Smooth muscle cell (in vitro differentiated cells): ENCODE measurements around the gene NFATC4. TPM values are rescaled to one million over a fixed set of nuclear protein-coding genes. Genes with fewer than 3 reads are reported as not detected.

Source experiments
- DNase-seq: peaks from one replicate; lab custom pipeline; 2025; ENCODE audit not compliant: unreplicated experiment; lab: John Stamatoyannopoulos, UW
- H2AFZ ChIP-seq: fragments of 200-600 bp; sonication (generic); 2 replicates; pipeline ENCODE4 v1.6.0; 2016; ENCODE audit warnings: antibody characterized with exemption, low read depth, mild to moderate bottlenecking
- H3F3A ChIP-seq: fragments of 200-600 bp; sonication (generic); 2 replicates; pipeline ENCODE4 v1.6.0; 2017; ENCODE audit warnings: antibody characterized with exemption, low read depth
- H3K27ac ChIP-seq: fragments of 200-600 bp; sonication (generic); 2 replicates; pipeline ENCODE4 v1.5.1; 2016; ENCODE audit warnings: low read depth, mild to moderate bottlenecking
- H3K27me3 ChIP-seq: fragments of 200-600 bp; sonication (generic); 2 replicates; pipeline ENCODE4 v1.6.1; 2016; ENCODE audit warnings: low read depth, mild to moderate bottlenecking
- H3K36me3 ChIP-seq: fragments of 200-600 bp; sonication (generic); 2 replicates; pipeline ENCODE4 v1.5.1; 2016; ENCODE audit warnings: low read depth
- H3K4me1 ChIP-seq: fragments of 200-600 bp; sonication (generic); 2 replicates; pipeline ENCODE4 v1.5.1; 2016; ENCODE audit warnings: low read depth
- H3K4me2 ChIP-seq: fragments of 200-600 bp; sonication (generic); 2 replicates; pipeline ENCODE4 v1.6.0; 2016; ENCODE audit warnings: mild to moderate bottlenecking
- H3K4me3 ChIP-seq: fragments of 200-600 bp; sonication (generic); 2 replicates; pipeline ENCODE4 v1.5.1; 2016; ENCODE audit warnings: mild to moderate bottlenecking
- H3K79me2 ChIP-seq: fragments of 200-600 bp; sonication (generic); 2 replicates; pipeline ENCODE4 v1.6.0; 2016; ENCODE audit warnings: low read depth, mild to moderate bottlenecking
- H3K9ac ChIP-seq: fragments of 200-600 bp; sonication (generic); 2 replicates; pipeline ENCODE4 v1.6.0; 2016; ENCODE audit warnings: low read depth
- H3K9me3 ChIP-seq: fragments of 200-600 bp; sonication (generic); replicated peaks from 2 replicates; pipeline ENCODE4 v1.5.1; 2016; ENCODE audit warnings: low read depth
- H4K20me1 ChIP-seq: fragments of 200-600 bp; sonication (generic); 2 replicates; pipeline ENCODE4 v1.6.0; 2016; ENCODE audit warnings: low read depth
- CTCF ChIP-seq: fragments of 200-600 bp; sonication (generic); IDR thresholded peaks from 2 replicates; pipeline ENCODE4 v1.5.1; 2017; ENCODE audit warnings: borderline replicate concordance, mild to moderate bottlenecking, antibody characterized with exemption; ENCODE audit not compliant: insufficient read depth, poor library complexity, severe bottlenecking
- WGBS: methylation state at CpG from one replicate; pipeline ENCODE4 v1.1.7; 2016; ENCODE audit warnings: low lambda C conversion rate; 5-methylcytosine and 5-hydroxymethylcytosine counted together
- polyA plus RNA-seq: library from polyadenylated mRNA; unstranded; fragments of >200 nt; fragmentation: Nextera tagmentation; extraction: Ambion mirVana; gene quantifications from 2 replicates; pipeline ENCODE4 v1.2.1, GENCODE V29; 2016
- total RNA-seq: library from RNA; depleted of rRNA; stranded (reverse); fragments of >200 nt; gene quantifications from 2 replicates; pipeline ENCODE4 v1.2.3, GENCODE V29; 2014

The NFATC4 gene
- total and polyA plus RNA-seq, 2 experiments from 2014 or later: 44.6 to 84.7 TPM

GRCh38 chr14:24398653-24399446, 30.9 kb downstream of the NFATC4 start, which contains the start of gene NYNRIN:
Gene NYNRIN (plus strand): TSS chr14:24399003. CDS start chr14:24399247, 244 bp downstream.
- Histone ChIP-seq H3K27ac (peak within 1 kb of the TSS; percentile 26), H3K4me1 (peaks cover 32% of the 10 kb centered on the region), H4K20me1 (peaks cover 23% of the 10 kb centered on the region), H2AFZ (peak within 1 kb of the TSS; percentile 31), H3K4me3 (peak within 1 kb of the TSS; percentile 83), H3K9me3 (no peaks in the 10 kb centered on the region), H3K4me2 (peak within 1 kb of the TSS; percentile 89), H3K79me2 (peaks cover 38% of the 10 kb centered on the region), H3K36me3 (no peaks in the 10 kb centered on the region), H3K27me3 (no peaks in the 10 kb centered on the region), H3K9ac (peak within 1 kb of the TSS; percentile 50), H3F3A (no peaks in the 10 kb centered on the region)
- TF ChIP-seq CTCF: no peak
- DNase-seq: peak; percentile 18
- WGBS: 4% methylated on average over 16 of the region's 57 CpGs

- no peaks in the 10 kb centered on the region for H3K36me3 ChIP-seq
- H3K9ac ChIP-seq: peak overlapping the region; percentile 50
- no peaks in the 10 kb centered on the region for H3F3A ChIP-seq
- H3K4me1 ChIP-seq: peaks cover 32% of the 10 kb centered on the region
- WGBS: 24% methylated on average over 4 of the region's 8 CpGs
- H2AFZ ChIP-seq: peak overlapping the region; percentile 31
- H3K4me2 ChIP-seq: peak overlapping the region; percentile 89
- no peak for TF ChIP-seq CTCF
- H3K27me3 ChIP-seq: no peaks in the 10 kb centered on the region
- H4K20me1 ChIP-seq: peaks cover 29% of the 10 kb centered on the region
- H3K27ac ChIP-seq: no peak overlapping the region
- H3K79me2 ChIP-seq: peaks cover 44% of the 10 kb centered on the region
- DNase-seq: no peak
- H3K9me3 ChIP-seq: no peaks in the 10 kb centered on the region
- H3K4me3 ChIP-seq: peak overlapping the region; percentile 83
Observed at GRCh38 chr14:24399447-24399822, 31.5 kb downstream of the NFATC4 start.

GRCh38 chr14:24399999-24400718, 32.2 kb downstream of the NFATC4 start:
- Histone ChIP-seq H3F3A (no peaks in the 10 kb centered on the region), H3K4me3 (peak overlapping the region; percentile 83), H3K27ac (no peak overlapping the region), H4K20me1 (peaks cover 34% of the 10 kb centered on the region), H3K27me3 (no peaks in the 10 kb centered on the region), H3K79me2 (peaks cover 51% of the 10 kb centered on the region), H2AFZ (no peak overlapping the region), H3K9ac (peak overlapping the region; percentile 50), H3K4me1 (peaks cover 32% of the 10 kb centered on the region), H3K9me3 (no peaks in the 10 kb centered on the region), H3K36me3 (no peaks in the 10 kb centered on the region), H3K4me2 (peak overlapping the region; percentile 89)
- 72% methylated on average over 4 of the region's 4 CpGs for WGBS
- no peak for DNase-seq
- no peak for TF ChIP-seq CTCF
